MM.1S (cell line): Measurements from ENCODE around the gene GSX1.

Source experiments
- DNase-seq: peaks from one replicate; pipeline ENCODE4 v3.0.0-alpha.2; 2015
- H2AFZ ChIP-seq: fragments of 300-600 bp; sonication (generic); 2 replicates; pipeline ENCODE4 v1.6.0; 2016; ENCODE audit warnings: antibody characterized with exemption, low read length
- H3F3A ChIP-seq: fragments of 300-600 bp; sonication (generic); 2 replicates; pipeline ENCODE4 v1.6.1; 2016; ENCODE audit warnings: mild to moderate bottlenecking, antibody characterized with exemption, low read length, moderate library complexity, mixed read lengths; ENCODE audit not compliant: insufficient read depth
- H3K27ac ChIP-seq: fragments of 300-600 bp; sonication (generic); 2 replicates; pipeline ENCODE4 v1.5.1; 2016; ENCODE audit warnings: mild to moderate bottlenecking, low read length
- H3K27me3 ChIP-seq: fragments of 300-600 bp; sonication (generic); replicated peaks from 2 replicates; pipeline ENCODE4 v1.6.0; 2016; ENCODE audit warnings: low read length; ENCODE audit not compliant: insufficient read depth
- H3K36me3 ChIP-seq: fragments of 300-600 bp; sonication (generic); replicated peaks from 2 replicates; pipeline ENCODE4 v1.6.1; 2016; ENCODE audit warnings: mild to moderate bottlenecking, low read length, mixed read lengths; ENCODE audit not compliant: insufficient read depth
- H3K4me1 ChIP-seq: fragments of 300-600 bp; sonication (generic); 2 replicates; pipeline ENCODE4 v1.6.1; 2016; ENCODE audit warnings: low read length, mixed read lengths
- H3K4me2 ChIP-seq: fragments of 300-600 bp; sonication (generic); 2 replicates; pipeline ENCODE4 v1.6.0; 2016; ENCODE audit warnings: low read depth, low read length
- H3K4me3 ChIP-seq: fragments of 300-600 bp; sonication (generic); 2 replicates; pipeline ENCODE4 v1.5.1; 2016; ENCODE audit warnings: low read length, mixed read lengths
- H3K79me2 ChIP-seq: fragments of 300-600 bp; sonication (generic); 2 replicates; pipeline ENCODE4 v1.6.1; 2016; ENCODE audit warnings: mixed run types, low read length, mixed read lengths
- H3K9ac ChIP-seq: fragments of 300-600 bp; sonication (generic); 2 replicates; pipeline ENCODE4 v1.6.1; 2016; ENCODE audit warnings: low read length, mixed read lengths
- H3K9me2 ChIP-seq: fragments of 300-600 bp; sonication (generic); replicated peaks from 2 replicates; pipeline ENCODE4 v1.6.1; 2016; ENCODE audit warnings: mild to moderate bottlenecking, low read length, mixed read lengths; ENCODE audit not compliant: insufficient read depth
- H3K9me3 ChIP-seq: fragments of 300-600 bp; sonication (generic); replicated peaks from 2 replicates; pipeline ENCODE4 v1.6.1; 2016; ENCODE audit warnings: mild to moderate bottlenecking, low read length, mixed read lengths; ENCODE audit not compliant: insufficient read depth
- H4K20me1 ChIP-seq: fragments of 300-600 bp; sonication (generic); 2 replicates; pipeline ENCODE4 v1.6.1; 2016; ENCODE audit warnings: mild to moderate bottlenecking, low read length, moderate library complexity, mixed read lengths; ENCODE audit not compliant: insufficient read depth
- CTCF ChIP-seq: fragments of 300-600 bp; sonication (generic); IDR thresholded peaks from 2 replicates; pipeline ENCODE4 v1.5.1; 2016; ENCODE audit warnings: antibody characterized with exemption, low read length, mixed read lengths
- EZH2 ChIP-seq: fragments of 300-600 bp; sonication (generic); optimal IDR thresholded peaks from 2 replicates; pipeline ENCODE3; 2017; ENCODE audit warnings: low read depth, mild to moderate bottlenecking, antibody characterized with exemption, low read length, mixed read lengths
- EZH2phosphoT487 ChIP-seq: fragments of 300-600 bp; sonication (generic); IDR thresholded peaks from 2 replicates; pipeline ENCODE4 v1.6.1; 2018; ENCODE audit warnings: antibody characterized with exemption, low read length

Gene GSX1

GRCh38 chr13:27772651-27773425 lies 19.4 kb upstream of the GSX1 start:
- peak; percentile 69 for DNase-seq
- no peaks in the 10 kb centered on the region for H3K27me3 ChIP-seq
- no peaks in the 10 kb centered on the region for H4K20me1 ChIP-seq
- H3K36me3 ChIP-seq: no peaks in the 10 kb centered on the region
- H3K27ac ChIP-seq: peak overlapping the region; percentile 28; the same call in 1 of the 2 replicates
- H3K4me3 ChIP-seq: no peak overlapping the region
- H3K79me2 ChIP-seq: no peaks in the 10 kb centered on the region
- H3K9ac ChIP-seq: no peak overlapping the region
- no peak overlapping the region for H2AFZ ChIP-seq
- no peaks in the 10 kb centered on the region for H3F3A ChIP-seq
- no peaks in the 10 kb centered on the region for H3K9me3 ChIP-seq
- H3K4me1 ChIP-seq: peaks cover 17% of the 10 kb centered on the region
- 0 out of 2 replicates have a peak overlapping the region, but pooled peaks have one; percentile 2 for H3K4me2 ChIP-seq
- TF ChIP-seq CTCF: no peak
- TF ChIP-seq EZH2: no peak
- no peak for TF ChIP-seq EZH2phosphoT487
- no peaks in the 10 kb centered on the region for H3K9me2 ChIP-seq

- no peak overlapping the region for H3K27ac ChIP-seq
- no peaks in the 10 kb centered on the region for H3K27me3 ChIP-seq
- TF ChIP-seq EZH2phosphoT487: no peak
- no peak overlapping the region for H3K4me3 ChIP-seq
- no peaks in the 10 kb centered on the region for H3K9me3 ChIP-seq
- no peaks in the 10 kb centered on the region for H4K20me1 ChIP-seq
- no peak overlapping the region for H3K9ac ChIP-seq
- no peaks in the 10 kb centered on the region for H3K36me3 ChIP-seq
- H3F3A ChIP-seq: no peaks in the 10 kb centered on the region
- H3K9me2 ChIP-seq: no peaks in the 10 kb centered on the region
- H3K79me2 ChIP-seq: no peaks in the 10 kb centered on the region
- DNase-seq: no peak
- H3K4me2 ChIP-seq: no peak overlapping the region
- no peak overlapping the region for H2AFZ ChIP-seq
- peaks cover 17% of the 10 kb centered on the region for H3K4me1 ChIP-seq
Measured at GRCh38 chr13:27774169-27774568, 18.1 kb upstream of the GSX1 start.

- H3K27me3 ChIP-seq: no peaks in the 10 kb centered on the region
- no peaks in the 10 kb centered on the region for H3K79me2 ChIP-seq
- no peak overlapping the region for H3K4me2 ChIP-seq
- H3K4me1 ChIP-seq: peaks cover 17% of the 10 kb centered on the region
- H3K9me3 ChIP-seq: no peaks in the 10 kb centered on the region
- no peak overlapping the region for H3K27ac ChIP-seq
- H3K36me3 ChIP-seq: no peaks in the 10 kb centered on the region
- H3K9me2 ChIP-seq: no peaks in the 10 kb centered on the region
- no peak overlapping the region for H3K4me3 ChIP-seq
- no peak for DNase-seq
- no peaks in the 10 kb centered on the region for H4K20me1 ChIP-seq
- TF ChIP-seq EZH2 (no peak), CTCF (no peak), EZH2phosphoT487 (no peak)
- no peak overlapping the region for H3K9ac ChIP-seq
- H3F3A ChIP-seq: no peaks in the 10 kb centered on the region
- no peak overlapping the region for H2AFZ ChIP-seq
Measured at GRCh38 chr13:27774651-27775050, 17.6 kb upstream of the GSX1 start.

GRCh38 chr13:27775943-27776342 lies 16.3 kb upstream of the GSX1 start:
- H3F3A ChIP-seq: no peaks in the 10 kb centered on the region
- no peak overlapping the region for H3K9ac ChIP-seq
- no peak overlapping the region for H3K4me3 ChIP-seq
- H3K9me3 ChIP-seq: no peaks in the 10 kb centered on the region
- no peaks in the 10 kb centered on the region for H4K20me1 ChIP-seq
- no peak overlapping the region for H3K4me2 ChIP-seq
- TF ChIP-seq EZH2: no peak
- TF ChIP-seq CTCF: no peak
- no peak for TF ChIP-seq EZH2phosphoT487
- no peak for DNase-seq
- no peaks in the 10 kb centered on the region for H3K27me3 ChIP-seq
- H3K79me2 ChIP-seq: no peaks in the 10 kb centered on the region
- peaks cover 17% of the 10 kb centered on the region for H3K4me1 ChIP-seq
- no peak overlapping the region for H2AFZ ChIP-seq
- H3K9me2 ChIP-seq: no peaks in the 10 kb centered on the region
- no peaks in the 10 kb centered on the region for H3K36me3 ChIP-seq
- H3K27ac ChIP-seq: no peak overlapping the region
